Right ventricle myocardium inferior (tissue), 1 donor: ENCODE data around the gene OR1L8. TPM values are rescaled to one million over a fixed set of nuclear protein-coding genes. Genes with fewer than 3 reads are reported as not detected.

Source experiments
- ATAC-seq: fragments of 200-7000 bp; cut with Tn5 transposase; one replicate; pipeline ENCODE4 v1.9.1; 2020; ENCODE audit warnings: mild to moderate bottlenecking, moderate library complexity
- DNase-seq: peaks from one replicate; pipeline ENCODE4 v3.0.0; 2021; ENCODE audit errors: missing footprints
- intact Hi-C: fragments of 100-400 bp; cut with DNase I; formaldehyde crosslinking; loops from one replicate; pipeline ENCODE4 v1.11.0; 2022
- total RNA-seq: library from RNA; stranded (reverse); fragmentation: NEBNext Ultra II Directional; extraction: Animal tissue kit (Norgen Biotek cat#: 25700); gene quantifications from one replicate; pipeline ENCODE4 v1.2.1, GENCODE V29; 2021
- donor health status: DM: no; HTN: yes; CAD: no; lungs with severe emphysema.

OR1L8 gene
- total RNA-seq, 1 donor from 2014 or later = not detected

DNA sequence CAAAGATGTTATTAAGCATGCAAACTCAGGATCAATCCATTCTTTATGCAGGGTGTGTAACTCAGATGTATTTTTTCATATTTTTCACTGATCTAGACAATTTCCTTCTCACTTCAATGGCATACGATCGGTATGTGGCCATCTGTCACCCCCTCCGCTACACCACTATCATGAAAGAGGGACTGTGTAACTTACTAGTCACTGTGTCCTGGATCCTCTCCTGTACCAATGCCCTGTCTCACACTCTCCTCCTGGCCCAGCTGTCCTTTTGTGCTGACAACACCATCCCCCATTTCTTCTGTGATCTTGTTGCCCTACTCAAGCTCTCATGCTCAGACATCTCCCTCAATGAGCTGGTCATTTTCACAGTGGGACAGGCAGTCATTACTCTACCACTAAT lies 63.8 kb downstream of the OR1L8 start:
- intact Hi-C loops = no loop called here
- no peak for DNase-seq
- no peak for ATAC-seq

DNA sequence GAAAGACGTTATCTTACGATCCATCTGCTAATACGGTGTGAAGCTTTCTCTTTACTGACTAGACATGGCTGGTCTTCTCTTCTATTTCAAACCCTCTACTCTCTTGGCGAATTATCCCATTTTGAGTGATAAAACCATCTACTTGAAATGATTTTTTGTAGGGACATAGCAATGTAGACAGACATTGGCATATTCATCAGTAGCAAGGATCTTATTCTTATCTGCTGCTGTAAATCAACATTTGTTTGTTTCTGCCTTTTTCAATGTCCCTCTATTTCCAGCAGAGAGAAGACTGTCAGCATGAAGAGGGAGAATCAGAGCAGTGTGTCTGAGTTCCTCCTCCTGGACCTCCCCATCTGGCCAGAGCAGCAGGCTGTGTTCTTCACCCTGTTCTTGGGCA lies 64.3 kb downstream of the OR1L8 start, which contains the start of gene OR1J4:
Gene OR1J4, plus strand, starts transcription at position 301 of the 400 bp plus-strand sequence. Its CDS starts 0 bp downstream, at position 301.
- intact Hi-C loops = no loop called here
- no peak for ATAC-seq
- DNase-seq = no peak

DNA sequence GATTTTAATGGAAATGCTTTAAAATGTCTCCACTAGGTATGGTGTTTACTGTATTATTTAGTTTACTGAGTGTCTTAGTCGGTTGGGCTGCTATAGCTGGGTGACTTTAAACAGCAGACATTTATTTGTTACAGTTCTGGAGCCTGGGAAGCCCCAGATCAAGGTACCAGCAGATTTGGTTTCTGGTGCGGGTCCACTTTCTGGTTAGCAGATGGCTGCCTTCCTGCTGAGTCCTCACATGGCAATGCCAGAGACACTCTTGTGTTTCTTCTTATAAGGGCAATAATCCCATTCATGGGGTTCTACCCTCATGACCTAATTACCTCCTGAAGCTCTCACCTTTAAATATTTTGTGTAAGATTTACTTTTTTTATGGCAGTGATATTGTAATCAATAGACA lies 65.0 kb downstream of the OR1L8 start:
- ATAC-seq = no peak
- DNase-seq = no peak
- intact Hi-C loops = no loop called here

Other genes starting within 250 kb of the OR1L8 start
- 4.0 TPM for gene PTGS1, start 212.4 kb downstream of the OR1L8 start, total RNA-seq
- gene OR1J1, start 105.5 kb downstream of the OR1L8 start, total RNA-seq = not detected
- not detected for gene OR1J2, start 72.6 kb downstream of the OR1L8 start, total RNA-seq
- gene OR1J4, start 64.2 kb downstream of the OR1L8 start, total RNA-seq = not detected
- gene OR1N1, start 56.1 kb downstream of the OR1L8 start, total RNA-seq = not detected
- gene OR1N2, start 30.3 kb downstream of the OR1L8 start, total RNA-seq = not detected
- not detected for gene OR1Q1, start 31.4 kb upstream of the OR1L8 start, total RNA-seq
- not detected for gene OR1B1, start 74.2 kb upstream of the OR1L8 start, total RNA-seq
- gene OR1L1, start 78.3 kb upstream of the OR1L8 start, total RNA-seq = not detected
- not detected for gene OR1L3, start 91.7 kb upstream of the OR1L8 start, total RNA-seq
- gene OR1L4, start 140.6 kb upstream of the OR1L8 start, total RNA-seq = not detected
- gene OR1L6, start 158.9 kb upstream of the OR1L8 start, total RNA-seq = not detected
- gene OR5C1, start 205.5 kb upstream of the OR1L8 start, total RNA-seq = not detected
- gene OR1K1, start 216.7 kb upstream of the OR1L8 start, total RNA-seq = not detected
- gene PDCL, start 245.2 kb upstream of the OR1L8 start, total RNA-seq = 8.7 TPM